Esophagus muscularis mucosa (tissue), 3 donors: ENCODE results near the gene SCO2.

ENCODE experiments used
- POLR2AphosphoS5 ChIP-seq, 2 donors: sonication (generic); formaldehyde crosslinking; IDR thresholded peaks; one replicate each; pipeline ENCODE4 v1.6.1; 2017; ENCODE audit warnings: antibody characterized with exemption in 2 of 2
- TF ChIP-seq, protein P1 (sequence below), 3 experiments: fragments of 200-600 bp in 2 of 3; fragments of 450-650 bp in 1 of 3; sonication (generic) in 2 of 3; IDR thresholded peaks; one replicate each; pipeline ENCODE4 v1.5.1; 2017 to 2019; ENCODE audit warnings: antibody characterized with exemption in 3 of 3, mild to moderate bottlenecking in 2 of 3, moderate library complexity in 1 of 3

DNA sequence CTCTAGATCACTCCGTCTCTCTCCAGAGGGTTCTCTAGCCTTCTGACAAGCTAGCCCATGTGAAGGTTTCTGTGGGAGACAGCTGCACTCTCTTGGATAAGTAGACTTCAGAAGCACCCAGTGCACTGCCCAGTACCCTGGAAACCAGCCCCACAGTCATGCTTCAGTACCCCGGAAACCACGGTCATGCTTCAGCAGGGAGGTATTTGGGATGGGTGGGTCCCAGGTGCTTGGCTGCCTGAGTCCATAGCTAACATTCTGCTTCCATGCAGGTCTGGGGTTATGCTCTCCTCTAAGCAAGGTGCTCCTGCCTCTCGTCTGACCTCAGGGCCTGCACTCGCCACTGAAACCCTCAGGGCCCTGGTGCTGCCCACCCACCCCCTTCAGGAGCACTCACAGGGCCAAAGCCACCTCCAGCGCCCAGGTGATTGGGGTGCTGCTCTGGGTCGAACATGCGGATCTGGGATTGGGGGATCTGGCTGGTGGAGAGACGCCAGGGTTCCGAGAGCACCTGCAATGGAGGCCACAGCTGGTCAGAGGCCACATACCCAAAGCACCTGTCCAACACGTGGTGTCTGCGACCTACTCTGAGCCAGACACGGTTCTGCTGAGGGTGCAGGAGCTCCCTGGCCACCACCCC is 44.6 kb upstream of the SCO2 start:
- TF ChIP-seq, protein P1, sequence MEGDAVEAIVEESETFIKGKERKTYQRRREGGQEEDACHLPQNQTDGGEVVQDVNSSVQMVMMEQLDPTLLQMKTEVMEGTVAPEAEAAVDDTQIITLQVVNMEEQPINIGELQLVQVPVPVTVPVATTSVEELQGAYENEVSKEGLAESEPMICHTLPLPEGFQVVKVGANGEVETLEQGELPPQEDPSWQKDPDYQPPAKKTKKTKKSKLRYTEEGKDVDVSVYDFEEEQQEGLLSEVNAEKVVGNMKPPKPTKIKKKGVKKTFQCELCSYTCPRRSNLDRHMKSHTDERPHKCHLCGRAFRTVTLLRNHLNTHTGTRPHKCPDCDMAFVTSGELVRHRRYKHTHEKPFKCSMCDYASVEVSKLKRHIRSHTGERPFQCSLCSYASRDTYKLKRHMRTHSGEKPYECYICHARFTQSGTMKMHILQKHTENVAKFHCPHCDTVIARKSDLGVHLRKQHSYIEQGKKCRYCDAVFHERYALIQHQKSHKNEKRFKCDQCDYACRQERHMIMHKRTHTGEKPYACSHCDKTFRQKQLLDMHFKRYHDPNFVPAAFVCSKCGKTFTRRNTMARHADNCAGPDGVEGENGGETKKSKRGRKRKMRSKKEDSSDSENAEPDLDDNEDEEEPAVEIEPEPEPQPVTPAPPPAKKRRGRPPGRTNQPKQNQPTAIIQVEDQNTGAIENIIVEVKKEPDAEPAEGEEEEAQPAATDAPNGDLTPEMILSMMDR (IDR thresholded peaks at IDR 0.05), result no peak
- no peak for TF ChIP-seq POLR2AphosphoS5 (IDR thresholded peaks at IDR 0.05)
